Nephron progenitor cell (in vitro differentiated cells): Measurements from ENCODE around the gene KIF5C.
"Not testable (repeated sequence)": the region's sequence is repeated elsewhere in the genome, so short reads cannot be mapped to it uniquely, and the experiment has no call there.

ENCODE experiments used
- DNase-seq: peaks from one replicate; pipeline ENCODE4 v3.0.0; 2021
- H3K27ac Mint-ChIP-seq: 2 replicates; pipeline ENCODE4 v1.8.0; 2021; ENCODE audit warnings: mild to moderate bottlenecking, moderate library complexity, mixed read lengths
- H3K27me3 Mint-ChIP-seq: 2 replicates; pipeline ENCODE4 v1.8.0; 2021; ENCODE audit warnings: mild to moderate bottlenecking, low read depth, mixed read lengths; ENCODE audit not compliant: poor library complexity
- H3K36me3 Mint-ChIP-seq: 2 replicates; pipeline ENCODE4 v1.8.0; 2021; ENCODE audit warnings: low read depth, mixed read lengths
- H3K4me1 Mint-ChIP-seq: 2 replicates; pipeline ENCODE4 v1.8.0; 2021; ENCODE audit warnings: mixed read lengths
- H3K4me3 Mint-ChIP-seq: 2 replicates; pipeline ENCODE4 v1.8.0; 2021; ENCODE audit warnings: mild to moderate bottlenecking, moderate library complexity, mixed read lengths
- H3K9me3 Mint-ChIP-seq: 2 replicates; pipeline ENCODE4 v1.8.0; 2021; ENCODE audit warnings: mild to moderate bottlenecking, moderate library complexity, mixed read lengths
- CTCF ChIP-seq: fragments of 200-600 bp; sonication (generic); IDR thresholded peaks from 2 replicates; pipeline ENCODE4 v1.5.0; 2021; ENCODE audit warnings: antibody characterized with exemption

KIF5C gene

GRCh38 chr2:148848146-148848545 lies 26.9 kb upstream of the KIF5C start:
- Mint-ChIP-seq H3K4me3 (no peak overlapping the region), H3K9me3 (peaks cover 35% of the 10 kb centered on the region), H3K36me3 (peaks cover 6% of the 10 kb centered on the region), H3K4me1 (no peaks in the 10 kb centered on the region), H3K27me3 (peaks cover 7% of the 10 kb centered on the region), H3K27ac (no peak overlapping the region)
- DNase-seq = no peak
- TF ChIP-seq CTCF = no peak

GRCh38 chr2:148853458-148853857 lies 21.6 kb upstream of the KIF5C start:
- DNase-seq = no peak
- no peak overlapping the region for H3K27ac Mint-ChIP-seq
- H3K27me3 Mint-ChIP-seq = peaks cover 26% of the 10 kb centered on the region
- no peak for TF ChIP-seq CTCF
- peaks cover 1% of the 10 kb centered on the region for H3K36me3 Mint-ChIP-seq
- H3K9me3 Mint-ChIP-seq = peaks cover 6% of the 10 kb centered on the region
- no peaks in the 10 kb centered on the region for H3K4me1 Mint-ChIP-seq
- no peak overlapping the region for H3K4me3 Mint-ChIP-seq

DNA sequence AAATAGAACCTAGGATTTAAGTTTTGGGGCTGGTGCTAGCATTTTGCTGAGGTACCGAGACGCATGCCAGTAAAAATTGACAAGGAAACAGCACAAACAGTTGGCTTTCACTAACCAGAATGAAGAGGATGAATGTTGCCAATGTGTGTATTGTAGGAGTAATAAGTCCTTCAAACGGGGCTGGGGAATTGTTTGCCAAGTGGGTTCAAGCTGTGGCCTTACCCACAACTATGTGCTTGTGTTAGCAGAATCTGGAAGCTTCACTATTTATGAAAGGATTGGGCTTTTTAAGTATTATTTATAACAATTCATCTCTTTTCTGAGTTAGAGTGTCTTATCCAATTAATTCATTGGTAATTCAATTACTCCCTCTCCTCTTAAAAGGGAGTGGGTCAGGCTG lies 15.0 kb upstream of the KIF5C start:
- H3K9me3 Mint-ChIP-seq = no peaks in the 10 kb centered on the region
- H3K4me1 Mint-ChIP-seq = no peaks in the 10 kb centered on the region
- no peak overlapping the region for H3K27ac Mint-ChIP-seq
- H3K4me3 Mint-ChIP-seq = no peak overlapping the region
- TF ChIP-seq CTCF = no peak
- DNase-seq = no peak
- H3K36me3 Mint-ChIP-seq = no peaks in the 10 kb centered on the region
- peaks cover 34% of the 10 kb centered on the region for H3K27me3 Mint-ChIP-seq

GRCh38 chr2:148861367-148861766 lies 13.7 kb upstream of the KIF5C start:
- H3K27ac Mint-ChIP-seq = no peak overlapping the region

GRCh38 chr2:148862478-148862877 lies 12.5 kb upstream of the KIF5C start:
- H3K9me3 Mint-ChIP-seq, H3K27ac Mint-ChIP-seq, H3K4me3 Mint-ChIP-seq, DNase-seq, H3K36me3 Mint-ChIP-seq, H3K4me1 Mint-ChIP-seq: not testable (repeated sequence)
- peaks cover 36% of the 10 kb centered on the region for H3K27me3 Mint-ChIP-seq

More at GRCh38 chr2:148861367-148861766, 13.7 kb upstream of the KIF5C start:
- no peak for TF ChIP-seq CTCF
- Mint-ChIP-seq H3K27me3 (peaks cover 37% of the 10 kb centered on the region), H3K9me3 (no peaks in the 10 kb centered on the region), H3K4me3 (no peak overlapping the region), H3K36me3 (no peaks in the 10 kb centered on the region), H3K4me1 (no peaks in the 10 kb centered on the region)
- DNase-seq = no peak

GRCh38 chr2:148865512-148865911 lies 9.5 kb upstream of the KIF5C start:
- H3K4me1 Mint-ChIP-seq = no peaks in the 10 kb centered on the region
- H3K9me3 Mint-ChIP-seq = no peaks in the 10 kb centered on the region
- no peak overlapping the region for H3K27ac Mint-ChIP-seq
- no peaks in the 10 kb centered on the region for H3K36me3 Mint-ChIP-seq
- DNase-seq = no peak
- TF ChIP-seq CTCF = no peak
- no peak overlapping the region for H3K4me3 Mint-ChIP-seq
- peaks cover 36% of the 10 kb centered on the region for H3K27me3 Mint-ChIP-seq
